ENCODE data around the gene GRK1. TPM values are rescaled to one million over a fixed set of nuclear protein-coding genes. Genes with fewer than 3 reads are reported as not detected.
A peak's percentile ranks its signal among the peaks of the same experiment; 100 is the strongest.

GRK1 gene
- total RNA-seq, 2 experiments from 2014 or later = not detected

DNA sequence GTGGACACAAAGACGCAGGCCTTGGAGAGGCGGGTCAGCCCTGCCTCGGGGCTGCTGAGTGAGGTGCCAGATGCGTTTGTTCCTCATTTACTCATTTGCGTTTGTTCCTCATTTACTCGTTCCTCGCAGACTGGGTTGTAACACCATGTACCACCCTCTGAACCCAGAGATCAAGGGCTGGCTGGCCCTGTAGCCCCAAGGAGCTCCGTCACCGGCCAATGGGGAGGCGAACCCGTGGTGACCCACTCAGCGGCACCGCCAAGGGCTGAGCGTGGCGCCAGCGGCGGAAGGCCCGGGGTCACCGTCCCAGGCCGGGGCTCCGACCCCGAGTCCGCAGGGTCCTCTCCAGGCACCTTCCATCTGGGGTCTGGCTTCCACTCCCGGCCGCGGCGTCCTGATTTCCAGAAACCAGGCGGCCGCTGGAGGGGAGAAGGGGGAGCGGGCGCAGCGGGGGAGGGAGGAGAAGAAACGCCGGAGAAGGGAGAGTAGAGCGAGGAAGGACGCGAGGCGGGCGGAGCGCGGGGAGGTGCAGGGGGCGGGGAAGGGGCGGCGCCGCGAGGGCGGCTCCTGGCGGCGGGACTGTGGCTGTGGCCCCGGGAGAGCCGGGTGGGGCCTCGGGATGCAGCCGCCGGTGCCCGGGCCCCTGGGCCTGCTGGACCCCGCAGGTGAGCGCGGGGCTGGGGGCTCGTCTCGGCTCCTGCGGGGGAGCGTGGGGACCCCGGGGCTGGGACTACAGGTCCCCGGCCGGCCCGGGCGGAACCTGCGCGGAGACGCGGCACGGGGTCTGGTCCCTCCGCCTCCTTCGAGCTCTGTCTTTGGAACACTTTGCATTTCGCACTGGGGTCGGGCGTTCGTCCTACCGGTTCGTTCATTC, 91.9 kb downstream of the GRK1 start, which contains the start of gene TMEM255B:
Gene TMEM255B, plus strand, starts transcription at position 576 of the 874 bp plus-strand sequence. Its CDS starts 44 bp downstream, at position 620.
- Mint-ChIP-seq H3K9me3 (ENCODE audit: low read depth) (peaks cover 5% of the 10 kb centered on the region), H3K36me3 (no peaks in the 10 kb centered on the region), H3K4me1 (peaks cover 19% of the 10 kb centered on the region), H3K4me3 (peak within 1 kb of the TSS; percentile 69), H3K27ac (no peak within 1 kb of the TSS), H3K27me3 (peaks cover 49% of the 10 kb centered on the region)
- CTCF ChIA-PET = no interaction called here
- ATAC-seq (peak; percentile 99), DNase-seq (peak; percentile 74)

DNA sequence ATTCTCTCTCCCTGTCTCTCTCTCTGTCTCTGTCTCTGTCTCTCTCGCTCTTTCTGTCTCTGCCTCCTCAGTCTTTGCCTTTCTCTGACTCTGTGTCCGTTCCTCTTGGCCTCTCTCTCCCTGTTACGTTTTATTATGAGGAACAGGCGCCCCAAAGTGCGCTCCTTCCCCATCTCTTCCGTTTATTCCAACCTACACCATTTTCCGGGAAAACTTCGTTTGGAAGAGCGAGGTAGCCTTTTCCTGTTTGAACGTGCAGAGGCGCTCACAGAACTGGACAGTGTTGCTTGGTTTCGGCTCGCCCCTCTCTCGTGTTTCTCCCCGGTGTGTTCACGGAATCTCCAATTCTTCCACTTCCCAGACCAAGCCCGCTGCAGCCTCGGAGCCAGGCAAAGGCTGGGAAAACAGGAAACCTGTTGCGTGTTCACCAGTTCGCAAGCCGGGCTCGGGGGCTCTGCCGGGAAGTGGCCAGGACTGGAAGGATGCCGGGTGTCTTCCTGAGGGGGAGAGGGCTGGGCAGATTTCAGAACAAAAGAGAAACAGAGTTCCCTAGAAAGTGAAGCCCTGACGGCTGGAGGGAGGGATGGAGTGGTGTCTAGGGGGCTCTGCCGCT, 92.6 kb downstream of the GRK1 start:
- Mint-ChIP-seq H3K4me3 (peak overlapping the region; percentile 69), H3K4me1 (peaks cover 19% of the 10 kb centered on the region), H3K36me3 (no peaks in the 10 kb centered on the region), H3K27ac (no peak overlapping the region), H3K9me3 (ENCODE audit: low read depth) (peaks cover 5% of the 10 kb centered on the region), H3K27me3 (peaks cover 49% of the 10 kb centered on the region)
- DNase-seq = no peak
- CTCF ChIA-PET = no interaction called here
- ATAC-seq = no peak

DNA sequence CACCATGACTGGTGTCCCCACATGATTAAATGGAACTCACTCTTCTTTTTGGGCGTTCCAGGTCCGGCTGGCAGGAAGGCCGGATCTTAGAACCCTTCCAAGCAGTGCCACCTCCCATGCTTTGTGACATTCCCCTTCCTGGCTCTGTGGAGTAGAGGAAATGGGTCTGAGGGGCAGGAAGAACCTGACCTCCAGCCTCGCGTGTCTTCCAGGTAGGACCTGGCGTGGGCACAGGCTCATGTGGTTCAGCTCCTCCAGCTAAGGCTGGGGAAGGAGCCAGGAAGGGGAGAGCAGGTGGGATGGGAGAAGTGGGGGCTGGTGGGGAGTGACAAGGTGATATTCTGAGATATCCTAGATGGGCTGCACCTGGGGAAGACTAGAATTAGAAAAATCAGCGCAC, 94.1 kb downstream of the GRK1 start:
- Mint-ChIP-seq H3K36me3 (no peaks in the 10 kb centered on the region), H3K27ac (no peak overlapping the region), H3K27me3 (peaks cover 49% of the 10 kb centered on the region), H3K4me3 (no peak overlapping the region), H3K9me3 (ENCODE audit: low read depth) (peaks cover 5% of the 10 kb centered on the region), H3K4me1 (peaks cover 17% of the 10 kb centered on the region)
- ATAC-seq = no peak
- CTCF ChIA-PET = no interaction called here
- DNase-seq = no peak

DNA sequence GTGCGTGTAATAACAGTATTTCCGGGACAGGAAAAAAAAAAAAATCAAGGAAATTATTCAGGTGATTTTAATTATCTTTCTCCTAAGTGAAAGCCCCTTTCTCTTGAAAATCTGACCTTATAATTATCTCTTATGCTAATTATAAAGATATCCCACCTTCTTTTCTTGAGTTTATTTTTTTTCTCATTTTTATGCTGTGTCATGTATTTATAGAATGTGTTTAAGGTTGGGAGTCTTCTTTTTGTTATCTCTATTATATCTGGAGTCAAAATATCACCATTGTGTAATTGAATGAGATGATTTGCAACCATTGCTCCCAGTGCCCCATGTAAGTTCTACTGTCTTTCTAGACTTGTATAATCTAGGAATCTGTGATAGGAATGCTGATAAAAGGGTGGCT, 95.1 kb downstream of the GRK1 start:
- no peak for ATAC-seq
- H3K9me3 Mint-ChIP-seq (ENCODE audit: low read depth) = peaks cover 3% of the 10 kb centered on the region
- H3K27me3 Mint-ChIP-seq = peaks cover 49% of the 10 kb centered on the region
- DNase-seq = no peak
- H3K36me3 Mint-ChIP-seq = no peaks in the 10 kb centered on the region
- H3K4me1 Mint-ChIP-seq = peaks cover 16% of the 10 kb centered on the region
- no peak overlapping the region for H3K4me3 Mint-ChIP-seq
- CTCF ChIA-PET = no interaction called here
- no peak overlapping the region for H3K27ac Mint-ChIP-seq

DNA sequence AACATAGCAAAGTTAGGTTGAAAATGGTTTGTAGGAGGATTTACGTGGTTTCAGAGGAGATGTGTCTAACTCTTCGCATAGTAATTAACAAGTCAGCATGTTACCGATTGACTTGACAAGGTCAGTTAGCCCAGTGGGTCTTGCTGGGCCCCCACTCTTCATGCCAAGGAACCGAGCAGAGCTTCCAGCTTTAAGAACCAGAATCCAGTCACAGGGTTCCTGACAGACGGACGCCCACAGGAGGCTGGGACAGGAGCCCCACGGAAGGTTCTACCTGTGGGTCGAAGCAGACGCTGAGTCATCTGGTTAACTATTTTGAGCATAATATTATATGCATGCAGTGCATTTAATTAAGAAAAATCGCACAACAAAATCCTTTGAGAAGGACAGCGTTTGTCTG, 95.5 kb downstream of the GRK1 start:
- DNase-seq (no peak), ATAC-seq (no peak)
- H3K27me3 Mint-ChIP-seq = peaks cover 51% of the 10 kb centered on the region
- H3K4me1 Mint-ChIP-seq = peaks cover 12% of the 10 kb centered on the region
- CTCF ChIA-PET = interaction anchor here (0.6 kb wide), 1 partner anchor 383 kb away, joined by 3 read pairs; no protein-coding TSS in a partner anchor
- no peak overlapping the region for H3K4me3 Mint-ChIP-seq
- peaks cover 3% of the 10 kb centered on the region for H3K9me3 Mint-ChIP-seq (ENCODE audit: low read depth)
- H3K36me3 Mint-ChIP-seq = no peaks in the 10 kb centered on the region
- H3K27ac Mint-ChIP-seq = no peak overlapping the region

DNA sequence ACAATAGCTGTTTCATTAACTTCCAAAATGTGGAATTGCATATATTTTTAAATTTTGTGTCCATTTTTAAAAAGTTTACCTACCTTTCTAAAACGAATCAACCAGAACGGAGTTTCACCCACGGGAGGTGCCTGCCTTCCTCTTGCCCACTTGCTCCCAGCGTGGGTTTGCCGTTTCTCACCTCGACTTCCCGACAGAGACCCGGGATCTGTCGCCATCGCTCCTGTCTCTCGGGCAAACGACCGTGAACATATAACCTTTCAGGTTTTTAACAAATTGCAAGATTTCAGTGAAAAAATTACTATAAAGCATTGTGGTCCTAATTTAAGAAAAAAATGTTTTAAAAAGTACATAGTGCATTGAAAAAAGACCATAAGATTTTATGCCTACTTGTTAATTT, 96.2 kb downstream of the GRK1 start:
- H3K36me3 Mint-ChIP-seq = no peaks in the 10 kb centered on the region
- no peak overlapping the region for H3K4me3 Mint-ChIP-seq
- H3K27me3 Mint-ChIP-seq = peaks cover 48% of the 10 kb centered on the region
- ATAC-seq (no peak), DNase-seq (no peak)
- no peaks in the 10 kb centered on the region for H3K9me3 Mint-ChIP-seq (ENCODE audit: low read depth)
- H3K27ac Mint-ChIP-seq = no peak overlapping the region
- peaks cover 10% of the 10 kb centered on the region for H3K4me1 Mint-ChIP-seq
- CTCF ChIA-PET = interaction anchor here (0.6 kb wide), 1 partner anchor 384 kb away, joined by 3 read pairs; no protein-coding TSS in a partner anchor

DNA sequence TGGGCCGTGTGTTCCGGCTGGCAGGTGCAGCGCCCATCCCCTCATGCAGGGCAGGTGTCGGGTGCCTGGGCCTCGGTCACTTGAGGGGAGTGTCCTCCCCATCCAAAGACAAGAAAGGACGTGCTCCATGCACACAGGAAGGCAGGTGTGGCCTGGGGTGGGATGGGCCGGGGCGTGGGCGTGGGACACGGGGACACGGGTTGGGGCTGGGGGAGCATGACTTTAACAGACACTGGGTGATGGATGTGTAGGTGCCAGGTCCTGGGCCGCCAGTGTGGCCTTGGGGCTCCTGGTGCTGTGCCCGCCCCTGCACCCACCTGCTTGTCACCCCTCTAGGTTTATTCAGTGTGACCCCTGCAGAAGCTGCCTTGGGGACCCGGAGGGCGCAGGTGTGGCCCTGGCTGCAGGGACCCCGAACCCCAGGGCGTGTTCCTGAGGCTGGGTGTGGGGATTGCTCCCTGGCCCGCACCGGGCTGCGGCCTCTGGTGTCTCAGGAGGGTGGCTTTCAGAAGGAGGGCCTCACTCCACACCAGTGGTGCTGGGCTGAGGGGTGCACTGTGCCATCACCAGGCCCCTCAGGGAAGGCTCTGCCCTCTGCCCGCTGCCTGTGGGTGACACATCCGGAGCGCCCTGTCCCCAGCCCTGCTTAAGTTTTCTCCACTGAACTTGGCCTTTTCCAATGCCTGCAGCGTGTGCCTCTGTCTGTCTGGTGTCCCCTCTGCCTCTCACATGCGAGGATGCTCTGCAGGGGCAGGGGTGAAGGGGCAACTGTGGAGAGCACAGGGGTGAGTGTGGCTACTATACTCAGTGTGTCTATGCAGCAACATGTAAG, 97.2 kb downstream of the GRK1 start:
- ATAC-seq (no peak), DNase-seq (no peak)
- Mint-ChIP-seq H3K27me3 (peaks cover 44% of the 10 kb centered on the region), H3K4me1 (peaks cover 7% of the 10 kb centered on the region), H3K27ac (no peak overlapping the region), H3K9me3 (ENCODE audit: low read depth) (no peaks in the 10 kb centered on the region), H3K4me3 (no peak overlapping the region), H3K36me3 (no peaks in the 10 kb centered on the region)
- CTCF ChIA-PET = no interaction called here

DNA sequence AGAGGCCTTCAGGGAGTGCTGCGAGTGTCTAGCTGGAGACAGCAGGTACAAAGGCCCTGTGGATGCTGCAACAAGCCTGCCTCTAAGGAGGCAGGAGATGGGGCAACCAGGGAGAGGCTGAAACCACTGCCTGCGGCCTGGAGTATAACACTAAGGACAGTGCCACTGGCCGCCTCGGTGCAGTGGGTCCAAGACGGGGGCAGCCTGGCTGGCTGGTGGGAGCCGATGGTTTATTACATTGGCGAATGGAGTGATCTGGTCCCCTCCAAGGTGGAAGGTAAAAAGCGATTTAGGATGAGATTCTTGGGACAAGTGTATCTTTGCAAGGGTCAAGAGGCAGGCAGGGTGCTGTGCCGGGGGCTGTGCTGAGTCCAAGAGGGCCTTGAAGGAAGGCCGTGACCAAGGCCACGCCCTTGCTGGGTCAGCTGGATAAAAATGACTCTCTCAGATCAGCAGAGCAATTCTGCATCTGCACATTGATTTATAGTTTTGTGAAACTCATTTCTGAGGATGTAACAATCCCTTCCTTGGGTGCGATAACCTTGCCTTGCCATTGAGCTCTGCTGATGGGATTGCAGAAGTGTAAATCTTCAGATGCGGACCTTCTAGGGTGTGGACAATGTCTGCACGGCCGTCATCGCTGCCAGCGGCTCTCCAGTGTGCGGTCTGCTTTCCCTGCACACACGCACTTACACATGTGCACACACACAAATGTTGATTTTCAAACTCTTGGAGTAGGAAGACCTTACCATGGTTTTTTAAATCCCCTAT, 98.0 kb downstream of the GRK1 start:
- Mint-ChIP-seq H3K9me3 (ENCODE audit: low read depth) (no peaks in the 10 kb centered on the region), H3K4me3 (no peak overlapping the region), H3K27ac (no peak overlapping the region), H3K27me3 (peaks cover 36% of the 10 kb centered on the region), H3K4me1 (no peaks in the 10 kb centered on the region), H3K36me3 (no peaks in the 10 kb centered on the region)
- CTCF ChIA-PET = no interaction called here
- ATAC-seq (no peak), DNase-seq (no peak)

DNA sequence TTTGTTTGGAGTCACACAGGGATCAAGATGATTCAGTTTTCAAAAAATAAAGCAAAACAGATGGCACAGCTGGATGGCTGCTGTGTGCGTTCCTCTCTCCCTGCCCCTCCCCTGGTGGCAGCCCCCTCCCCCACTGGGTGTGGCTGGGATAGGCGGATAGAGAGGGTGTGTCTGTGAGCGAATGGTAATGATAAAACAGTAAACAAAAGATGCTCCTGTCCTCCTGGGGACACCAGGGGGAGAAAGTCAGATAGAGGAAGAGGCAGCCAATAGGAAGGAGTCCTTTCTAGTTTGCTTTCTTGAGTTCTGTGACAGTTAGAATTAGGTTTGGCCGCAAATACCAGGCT, 98.5 kb downstream of the GRK1 start:
- H3K4me1 Mint-ChIP-seq = no peaks in the 10 kb centered on the region
- ATAC-seq (no peak), DNase-seq (no peak)
- no peak overlapping the region for H3K4me3 Mint-ChIP-seq
- no peaks in the 10 kb centered on the region for H3K9me3 Mint-ChIP-seq (ENCODE audit: low read depth)
- H3K36me3 Mint-ChIP-seq = no peaks in the 10 kb centered on the region
- CTCF ChIA-PET = no interaction called here
- H3K27ac Mint-ChIP-seq = no peak overlapping the region
- H3K27me3 Mint-ChIP-seq = peaks cover 32% of the 10 kb centered on the region

DNA sequence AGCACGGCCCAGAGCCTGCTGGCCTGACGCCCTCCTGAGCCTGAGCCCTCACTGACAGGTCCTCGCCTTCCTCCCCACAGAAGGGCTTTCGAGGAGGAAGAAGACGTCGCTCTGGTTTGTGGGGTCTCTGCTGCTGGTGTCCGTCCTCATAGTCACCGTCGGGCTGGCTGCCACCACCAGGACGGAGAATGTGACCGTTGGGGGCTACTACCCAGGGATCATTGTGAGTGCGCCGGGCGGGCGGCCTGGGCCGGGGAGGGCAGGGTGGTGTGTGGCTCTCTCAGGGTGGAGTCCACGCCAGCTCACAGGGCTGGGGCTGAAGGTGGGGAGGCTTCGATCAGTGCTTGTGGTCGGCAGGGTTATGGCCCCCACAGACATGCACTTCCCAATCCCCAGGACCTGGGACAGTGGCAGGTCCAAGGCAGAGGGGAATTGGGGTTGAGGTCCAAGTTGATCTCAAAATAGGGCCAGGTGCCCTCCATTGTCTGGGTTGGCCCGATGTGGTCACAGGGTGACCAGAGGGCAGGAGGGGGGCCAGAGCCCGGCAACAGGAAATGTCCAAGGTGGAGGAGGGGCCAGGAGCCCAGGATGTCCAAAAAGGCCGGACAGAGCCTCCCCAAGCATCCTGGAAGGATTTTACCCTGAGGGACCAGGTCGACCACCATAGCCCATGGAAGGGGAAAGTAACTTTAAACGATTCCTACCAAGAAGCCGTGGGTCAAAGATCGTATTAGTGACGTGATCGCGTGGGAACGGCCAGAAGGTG, 99.2 kb downstream of the GRK1 start:
- H3K4me1 Mint-ChIP-seq = no peaks in the 10 kb centered on the region
- ATAC-seq (no peak), DNase-seq (no peak)
- CTCF ChIA-PET = no interaction called here
- H3K4me3 Mint-ChIP-seq = no peak overlapping the region
- H3K9me3 Mint-ChIP-seq (ENCODE audit: low read depth) = no peaks in the 10 kb centered on the region
- H3K27ac Mint-ChIP-seq = no peak overlapping the region
- peaks cover 25% of the 10 kb centered on the region for H3K27me3 Mint-ChIP-seq
- H3K36me3 Mint-ChIP-seq = no peaks in the 10 kb centered on the region

DNA sequence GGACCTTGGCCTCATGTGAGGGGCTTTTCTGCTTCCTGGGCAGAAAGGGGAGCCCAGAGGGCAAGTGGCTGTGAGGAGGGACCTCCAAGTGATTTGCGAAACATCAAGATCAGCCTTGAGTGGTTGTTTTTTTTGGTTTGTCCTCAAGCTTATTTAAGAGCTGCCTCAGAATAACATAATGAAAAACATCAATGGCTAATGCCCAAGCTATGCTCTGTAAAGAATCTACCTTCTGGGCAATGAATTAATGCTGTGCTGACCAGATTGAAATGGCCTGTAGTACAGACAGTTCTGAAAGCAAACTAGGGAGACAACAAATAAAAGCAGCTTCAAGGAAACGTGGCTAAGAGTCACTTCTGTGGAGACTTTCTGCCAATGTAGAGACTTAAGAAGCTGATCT, 100.3 kb downstream of the GRK1 start:
- CTCF ChIA-PET = no interaction called here

DNA sequence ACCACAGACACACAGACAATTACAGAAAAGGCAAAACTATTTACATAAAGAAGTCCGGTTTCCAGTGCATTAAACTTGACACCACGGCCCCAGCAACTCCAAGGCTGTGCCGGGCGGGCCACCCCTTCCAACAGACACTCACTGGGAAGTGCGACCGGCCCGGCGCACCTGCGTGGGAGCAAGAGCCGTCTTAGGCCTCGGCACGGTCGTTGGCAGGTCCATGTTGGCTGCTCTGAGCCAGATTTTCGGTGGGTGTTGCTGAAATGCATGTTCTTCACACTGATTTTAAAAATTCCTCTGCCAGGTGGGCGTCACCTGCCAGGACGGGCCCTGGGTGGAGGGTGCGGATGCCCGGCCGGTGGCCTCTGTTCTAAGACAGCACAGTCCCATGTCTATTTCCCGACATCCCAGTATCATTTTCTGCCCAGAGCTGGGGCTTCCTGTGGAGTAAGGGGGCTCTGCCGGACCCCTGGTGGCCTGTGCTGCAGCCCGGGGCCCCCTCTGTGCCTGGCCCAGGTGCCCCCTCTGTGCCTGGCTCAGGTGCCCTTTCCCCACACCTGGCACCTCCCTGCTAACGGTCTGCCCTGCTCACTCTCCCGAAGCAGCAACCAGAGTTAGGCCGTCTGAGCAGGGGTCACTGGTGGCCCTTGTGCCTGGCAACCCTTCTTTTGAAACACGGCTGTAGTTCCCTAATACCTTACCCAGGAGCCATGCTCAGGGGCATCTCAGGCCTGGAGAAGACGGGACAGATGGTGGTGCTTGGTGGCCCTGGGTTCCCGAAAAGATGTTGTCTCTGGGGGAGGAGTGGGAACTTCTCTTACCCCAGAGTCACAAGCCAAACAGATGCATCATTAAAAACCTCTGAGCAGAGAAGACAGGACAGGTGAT, 101.2 kb downstream of the GRK1 start:
- DNase-seq = no peak
- H3K4me1 Mint-ChIP-seq = peaks cover 11% of the 10 kb centered on the region
- no peak for ATAC-seq
- peaks cover 10% of the 10 kb centered on the region for H3K27me3 Mint-ChIP-seq
- no peak overlapping the region for H3K4me3 Mint-ChIP-seq
- H3K9me3 Mint-ChIP-seq (ENCODE audit: low read depth) = peaks cover 2% of the 10 kb centered on the region
- peaks cover 2% of the 10 kb centered on the region for H3K36me3 Mint-ChIP-seq
- H3K27ac Mint-ChIP-seq = no peak overlapping the region
- CTCF ChIA-PET = no interaction called here

More for the DNA sequence above, 100.3 kb downstream of the GRK1 start:
- Mint-ChIP-seq H3K9me3 (ENCODE audit: low read depth) (peaks cover under 1% of the 10 kb centered on the region), H3K4me3 (no peak overlapping the region), H3K4me1 (peaks cover 7% of the 10 kb centered on the region), H3K27ac (no peak overlapping the region), H3K36me3 (peaks cover 2% of the 10 kb centered on the region), H3K27me3 (peaks cover 13% of the 10 kb centered on the region)
- ATAC-seq = no peak
- DNase-seq = no peak

Data from activated CD8-positive, alpha-beta memory T cell treated with anti-CD3 and anti-CD28 coated beads, Interleukin-2, amount 10 ng/mL, durations not matched to agents 7 days and 5 days (primary cell).